Measurements from ENCODE around the gene CD274.

CD274 gene

GRCh38 chr9:5518171-5518936 is 68.0 kb downstream of the CD274 start:
- FAIRE-seq (peak; percentile 81), DNase-seq (ENCODE audit: extremely low spot score, insufficient read length, low read depth) (no peak)

GRCh38 chr9:5518937-5519319 is 68.6 kb downstream of the CD274 start:
- FAIRE-seq: peak; percentile 21
- DNase-seq (ENCODE audit: extremely low spot score, insufficient read length, low read depth): no peak
